MM.1S (cell line): Measurements from ENCODE around the gene UNKL.

Experiments used
- DNase-seq: peaks from one replicate; pipeline ENCODE4 v3.0.0-alpha.2; 2015
- H2AFZ ChIP-seq: fragments of 300-600 bp; sonication (generic); 2 replicates; pipeline ENCODE4 v1.6.0; 2016; ENCODE audit warnings: antibody characterized with exemption, low read length
- H3F3A ChIP-seq: fragments of 300-600 bp; sonication (generic); 2 replicates; pipeline ENCODE4 v1.6.1; 2016; ENCODE audit warnings: mild to moderate bottlenecking, antibody characterized with exemption, low read length, moderate library complexity, mixed read lengths; ENCODE audit not compliant: insufficient read depth
- H3K27ac ChIP-seq: fragments of 300-600 bp; sonication (generic); 2 replicates; pipeline ENCODE4 v1.5.1; 2016; ENCODE audit warnings: mild to moderate bottlenecking, low read length
- H3K27me3 ChIP-seq: fragments of 300-600 bp; sonication (generic); replicated peaks from 2 replicates; pipeline ENCODE4 v1.6.0; 2016; ENCODE audit warnings: low read length; ENCODE audit not compliant: insufficient read depth
- H3K36me3 ChIP-seq: fragments of 300-600 bp; sonication (generic); replicated peaks from 2 replicates; pipeline ENCODE4 v1.6.1; 2016; ENCODE audit warnings: mild to moderate bottlenecking, low read length, mixed read lengths; ENCODE audit not compliant: insufficient read depth
- H3K4me1 ChIP-seq: fragments of 300-600 bp; sonication (generic); 2 replicates; pipeline ENCODE4 v1.6.1; 2016; ENCODE audit warnings: low read length, mixed read lengths
- H3K4me2 ChIP-seq: fragments of 300-600 bp; sonication (generic); 2 replicates; pipeline ENCODE4 v1.6.0; 2016; ENCODE audit warnings: low read depth, low read length
- H3K4me3 ChIP-seq: fragments of 300-600 bp; sonication (generic); 2 replicates; pipeline ENCODE4 v1.5.1; 2016; ENCODE audit warnings: low read length, mixed read lengths
- H3K79me2 ChIP-seq: fragments of 300-600 bp; sonication (generic); 2 replicates; pipeline ENCODE4 v1.6.1; 2016; ENCODE audit warnings: mixed run types, low read length, mixed read lengths
- H3K9ac ChIP-seq: fragments of 300-600 bp; sonication (generic); 2 replicates; pipeline ENCODE4 v1.6.1; 2016; ENCODE audit warnings: low read length, mixed read lengths
- H3K9me2 ChIP-seq: fragments of 300-600 bp; sonication (generic); replicated peaks from 2 replicates; pipeline ENCODE4 v1.6.1; 2016; ENCODE audit warnings: mild to moderate bottlenecking, low read length, mixed read lengths; ENCODE audit not compliant: insufficient read depth
- H3K9me3 ChIP-seq: fragments of 300-600 bp; sonication (generic); replicated peaks from 2 replicates; pipeline ENCODE4 v1.6.1; 2016; ENCODE audit warnings: mild to moderate bottlenecking, low read length, mixed read lengths; ENCODE audit not compliant: insufficient read depth
- H4K20me1 ChIP-seq: fragments of 300-600 bp; sonication (generic); 2 replicates; pipeline ENCODE4 v1.6.1; 2016; ENCODE audit warnings: mild to moderate bottlenecking, low read length, moderate library complexity, mixed read lengths; ENCODE audit not compliant: insufficient read depth
- EZH2 ChIP-seq: fragments of 300-600 bp; sonication (generic); optimal IDR thresholded peaks from 2 replicates; pipeline ENCODE3; 2017; ENCODE audit warnings: low read depth, mild to moderate bottlenecking, antibody characterized with exemption, low read length, mixed read lengths
- EZH2phosphoT487 ChIP-seq: fragments of 300-600 bp; sonication (generic); IDR thresholded peaks from 2 replicates; pipeline ENCODE4 v1.6.1; 2018; ENCODE audit warnings: antibody characterized with exemption, low read length
- TF ChIP-seq, protein P1 (sequence below): fragments of 300-600 bp; sonication (generic); IDR thresholded peaks from 2 replicates; pipeline ENCODE4 v1.5.1; 2016; ENCODE audit warnings: antibody characterized with exemption, low read length, mixed read lengths

Gene UNKL

GRCh38 chr16:1434644-1435592 is 20.4 kb upstream of the UNKL start:
- Histone ChIP-seq H2AFZ (no peak overlapping the region), H3K36me3 (no peaks in the 10 kb centered on the region), H3K4me3 (no peak overlapping the region), H3K27me3 (peaks cover 92% of the 10 kb centered on the region), H3K4me2 (no peak overlapping the region), H3K79me2 (no peaks in the 10 kb centered on the region), H3K9ac (no peak overlapping the region), H4K20me1 (no peaks in the 10 kb centered on the region), H3K9me3 (no peaks in the 10 kb centered on the region), H3K4me1 (no peaks in the 10 kb centered on the region), H3F3A (no peaks in the 10 kb centered on the region), H3K27ac (no peak overlapping the region), H3K9me2 (no peaks in the 10 kb centered on the region)
- no peak for DNase-seq
- TF ChIP-seq EZH2phosphoT487 = no peak
- TF ChIP-seq EZH2 = no peak
- TF ChIP-seq, protein P1, sequence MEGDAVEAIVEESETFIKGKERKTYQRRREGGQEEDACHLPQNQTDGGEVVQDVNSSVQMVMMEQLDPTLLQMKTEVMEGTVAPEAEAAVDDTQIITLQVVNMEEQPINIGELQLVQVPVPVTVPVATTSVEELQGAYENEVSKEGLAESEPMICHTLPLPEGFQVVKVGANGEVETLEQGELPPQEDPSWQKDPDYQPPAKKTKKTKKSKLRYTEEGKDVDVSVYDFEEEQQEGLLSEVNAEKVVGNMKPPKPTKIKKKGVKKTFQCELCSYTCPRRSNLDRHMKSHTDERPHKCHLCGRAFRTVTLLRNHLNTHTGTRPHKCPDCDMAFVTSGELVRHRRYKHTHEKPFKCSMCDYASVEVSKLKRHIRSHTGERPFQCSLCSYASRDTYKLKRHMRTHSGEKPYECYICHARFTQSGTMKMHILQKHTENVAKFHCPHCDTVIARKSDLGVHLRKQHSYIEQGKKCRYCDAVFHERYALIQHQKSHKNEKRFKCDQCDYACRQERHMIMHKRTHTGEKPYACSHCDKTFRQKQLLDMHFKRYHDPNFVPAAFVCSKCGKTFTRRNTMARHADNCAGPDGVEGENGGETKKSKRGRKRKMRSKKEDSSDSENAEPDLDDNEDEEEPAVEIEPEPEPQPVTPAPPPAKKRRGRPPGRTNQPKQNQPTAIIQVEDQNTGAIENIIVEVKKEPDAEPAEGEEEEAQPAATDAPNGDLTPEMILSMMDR = no peak

DNA sequence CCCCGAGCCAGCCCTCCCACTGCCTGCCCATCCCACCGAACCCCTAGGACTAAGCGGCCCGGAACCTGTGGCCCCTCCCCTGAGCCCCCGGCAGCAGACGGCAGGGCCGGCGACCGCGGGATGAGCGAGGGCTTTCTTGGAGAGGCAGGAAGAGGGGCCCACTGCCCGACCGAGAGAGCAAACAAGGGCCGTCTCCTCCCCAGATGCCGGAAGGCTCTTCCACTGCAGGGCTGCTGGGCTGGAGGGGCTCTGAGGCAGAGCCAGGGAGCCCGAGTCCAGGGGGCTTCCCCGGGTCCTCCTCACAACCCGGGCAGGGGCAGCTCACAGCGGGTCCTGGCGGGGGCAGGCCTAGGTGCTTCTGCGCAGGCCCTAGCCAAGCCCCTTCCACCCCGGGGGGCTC is 19.3 kb upstream of the UNKL start:
- Histone ChIP-seq H4K20me1 (no peaks in the 10 kb centered on the region), H3K79me2 (no peaks in the 10 kb centered on the region), H3K4me1 (no peaks in the 10 kb centered on the region), H3K9ac (no peak overlapping the region), H3K27ac (no peak overlapping the region), H3K9me2 (no peaks in the 10 kb centered on the region), H3K9me3 (no peaks in the 10 kb centered on the region), H3K4me2 (no peak overlapping the region), H3K4me3 (no peak overlapping the region), H3K36me3 (no peaks in the 10 kb centered on the region), H3K27me3 (peaks cover 93% of the 10 kb centered on the region), H2AFZ (no peak overlapping the region), H3F3A (no peaks in the 10 kb centered on the region)
- DNase-seq = no peak
- TF ChIP-seq EZH2phosphoT487 = no peak
- no peak for TF ChIP-seq EZH2

DNA sequence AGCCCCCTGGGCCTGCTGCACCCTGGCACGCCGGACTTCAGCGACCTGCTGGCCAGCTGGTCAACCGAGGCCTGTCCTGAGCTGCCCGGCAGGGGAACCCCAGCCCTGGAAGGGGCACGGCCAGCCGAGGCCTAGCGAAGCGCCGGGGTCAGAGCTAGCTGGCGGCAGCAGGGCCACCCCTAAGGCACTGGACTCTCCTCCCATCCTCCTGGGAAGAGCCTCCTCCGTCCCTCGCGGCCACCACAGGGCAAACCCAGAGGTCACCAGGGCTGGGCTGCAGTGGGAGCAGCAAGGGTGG is 18.7 kb upstream of the UNKL start:
- H3K9ac ChIP-seq = no peak overlapping the region
- H3K36me3 ChIP-seq = no peaks in the 10 kb centered on the region
- peaks cover 95% of the 10 kb centered on the region for H3K27me3 ChIP-seq
- no peaks in the 10 kb centered on the region for H3K9me3 ChIP-seq
- no peaks in the 10 kb centered on the region for H4K20me1 ChIP-seq
- H3K4me1 ChIP-seq = no peaks in the 10 kb centered on the region
- no peak overlapping the region for H3K27ac ChIP-seq
- no peak for DNase-seq
- H3K4me3 ChIP-seq = no peak overlapping the region
- H3F3A ChIP-seq = no peaks in the 10 kb centered on the region
- H2AFZ ChIP-seq = no peak overlapping the region
- H3K79me2 ChIP-seq = no peaks in the 10 kb centered on the region
- no peak overlapping the region for H3K4me2 ChIP-seq
- TF ChIP-seq EZH2 (no peak), EZH2phosphoT487 (no peak)
- TF ChIP-seq, protein P1 = no peak
- H3K9me2 ChIP-seq = no peaks in the 10 kb centered on the region
